ENCODE results near the gene KLRC4.
"Not testable (repeated sequence)": the region's sequence is repeated elsewhere in the genome, so short reads cannot be mapped to it uniquely, and the experiment has no call there.

The KLRC4 gene

GRCh38 chr12:10455766-10456165 lies 46.2 kb upstream of the KLRC4 start:
- no peaks in the 10 kb centered on the region; the same call in 1 of the 2 replicates for H3K36me3 ChIP-seq (ENCODE audit: insufficient read depth, low read length)
- no peak overlapping the region for H3K4me2 ChIP-seq (ENCODE audit: low read length)
- no peak overlapping the region for H2AFZ ChIP-seq (ENCODE audit: low read length)
- H3K4me1 ChIP-seq (ENCODE audit: insufficient read depth, low read length, severe bottlenecking), result peaks cover 20% of the 10 kb centered on the region
- no peaks in the 10 kb centered on the region for H3K79me2 ChIP-seq (ENCODE audit: insufficient read depth, low read length)
- no peak overlapping the region for H3K27ac ChIP-seq (ENCODE audit: low read depth, low read length, poor library complexity, severe bottlenecking)
- H3K9ac ChIP-seq (ENCODE audit: low read length), result no peak overlapping the region
- H3K9me3 ChIP-seq (ENCODE audit: low read length), result peaks cover 16% of the 10 kb centered on the region
- H3F3A ChIP-seq (ENCODE audit: insufficient read depth, low read length), result no peaks in the 10 kb centered on the region
- H4K20me1 ChIP-seq (ENCODE audit: insufficient read depth, low read length), result no peaks in the 10 kb centered on the region
- H3K27me3 ChIP-seq (ENCODE audit: insufficient read depth, low read length), result no peaks in the 10 kb centered on the region
- TF ChIP-seq EZH2 (IDR thresholded peaks at IDR 0.05; ENCODE audit: borderline replicate concordance, low read length) (no peak), CTCF (IDR thresholded peaks at IDR 0.05; ENCODE audit: low read length) (no peak)
- H3K9me2 ChIP-seq (ENCODE audit: low read depth, low read length), result no peaks in the 10 kb centered on the region
- no peak overlapping the region for H3K4me3 ChIP-seq (ENCODE audit: low read depth, low read length, poor library complexity, severe bottlenecking)

- H4K20me1 ChIP-seq (ENCODE audit: insufficient read depth, low read length), result no peaks in the 10 kb centered on the region
- no peaks in the 10 kb centered on the region for H3K27me3 ChIP-seq (ENCODE audit: insufficient read depth, low read length)
- H3K27ac ChIP-seq (ENCODE audit: low read depth, low read length, poor library complexity, severe bottlenecking), result peak overlapping the region; percentile 45
- no peak overlapping the region for H3K9ac ChIP-seq (ENCODE audit: low read length)
- H2AFZ ChIP-seq (ENCODE audit: low read length), result no peak overlapping the region
- H3K4me2 ChIP-seq (ENCODE audit: low read length), result no peak overlapping the region
- peaks cover 20% of the 10 kb centered on the region for H3K4me1 ChIP-seq (ENCODE audit: insufficient read depth, low read length, severe bottlenecking)
- H3K9me2 ChIP-seq (ENCODE audit: low read depth, low read length), result no peaks in the 10 kb centered on the region
- H3K9me3 ChIP-seq (ENCODE audit: low read length), result peaks cover 16% of the 10 kb centered on the region
- H3K36me3 ChIP-seq (ENCODE audit: insufficient read depth, low read length), result no peaks in the 10 kb centered on the region; the same call in 1 of the 2 replicates
- no peak overlapping the region for H3K4me3 ChIP-seq (ENCODE audit: low read depth, low read length, poor library complexity, severe bottlenecking)
- TF ChIP-seq CTCF (IDR thresholded peaks at IDR 0.05; ENCODE audit: low read length) (no peak), EZH2 (IDR thresholded peaks at IDR 0.05; ENCODE audit: borderline replicate concordance, low read length) (no peak)
- no peaks in the 10 kb centered on the region for H3K79me2 ChIP-seq (ENCODE audit: insufficient read depth, low read length)
- H3F3A ChIP-seq (ENCODE audit: insufficient read depth, low read length), result no peaks in the 10 kb centered on the region
Observed at GRCh38 chr12:10454531-10454930, 45.0 kb upstream of the KLRC4 start.

GRCh38 chr12:10453156-10453555 lies 43.6 kb upstream of the KLRC4 start, which contains the start of gene KLRC1:
Gene KLRC1, minus strand, starts transcription at chr12:10453377. Its CDS starts 2,221 bp downstream, at chr12:10451156.
- TF ChIP-seq EZH2 (IDR thresholded peaks at IDR 0.05; ENCODE audit: borderline replicate concordance, low read length), result no peak
- Histone ChIP-seq H2AFZ (ENCODE audit: low read length) (peak within 1 kb of the TSS; percentile 54; the same call in 1 of the 2 replicates), H3K4me3 (ENCODE audit: low read depth, low read length, poor library complexity, severe bottlenecking) (no peak within 1 kb of the TSS), H3K4me2 (ENCODE audit: low read length) (no peak within 1 kb of the TSS), H3K27me3 (ENCODE audit: insufficient read depth, low read length) (no peaks in the 10 kb centered on the region), H3K4me1 (ENCODE audit: insufficient read depth, low read length, severe bottlenecking) (peaks cover 20% of the 10 kb centered on the region), H3K27ac (ENCODE audit: low read depth, low read length, poor library complexity, severe bottlenecking) (peak within 1 kb of the TSS; percentile 45), H3K36me3 (ENCODE audit: insufficient read depth, low read length) (no peaks in the 10 kb centered on the region; the same call in 1 of the 2 replicates), H3K9me3 (ENCODE audit: low read length) (peaks cover 14% of the 10 kb centered on the region), H3K9ac (ENCODE audit: low read length) (no peak within 1 kb of the TSS), H3K79me2 (ENCODE audit: insufficient read depth, low read length) (no peaks in the 10 kb centered on the region), H3K9me2 (ENCODE audit: low read depth, low read length) (no peaks in the 10 kb centered on the region), H4K20me1 (ENCODE audit: insufficient read depth, low read length) (no peaks in the 10 kb centered on the region), H3F3A (ENCODE audit: insufficient read depth, low read length) (no peaks in the 10 kb centered on the region)

GRCh38 chr12:10448236-10448635 lies 38.7 kb upstream of the KLRC4 start:
- H3K36me3 ChIP-seq (ENCODE audit: insufficient read depth, low read length), result no peaks in the 10 kb centered on the region
- no peaks in the 10 kb centered on the region for H3K27me3 ChIP-seq (ENCODE audit: insufficient read depth, low read length)
- H3F3A ChIP-seq (ENCODE audit: insufficient read depth, low read length), result no peaks in the 10 kb centered on the region
- H3K4me1 ChIP-seq (ENCODE audit: insufficient read depth, low read length, severe bottlenecking), result peaks cover 3% of the 10 kb centered on the region
- TF ChIP-seq CTCF (IDR thresholded peaks at IDR 0.05; ENCODE audit: low read length) (no peak), EZH2 (IDR thresholded peaks at IDR 0.05; ENCODE audit: borderline replicate concordance, low read length) (no peak)
- no peaks in the 10 kb centered on the region for H3K79me2 ChIP-seq (ENCODE audit: insufficient read depth, low read length)
- no peak overlapping the region for H3K27ac ChIP-seq (ENCODE audit: low read depth, low read length, poor library complexity, severe bottlenecking)
- H3K9me2 ChIP-seq (ENCODE audit: low read depth, low read length), result no peaks in the 10 kb centered on the region
- no peak overlapping the region for H2AFZ ChIP-seq (ENCODE audit: low read length)
- no peaks in the 10 kb centered on the region for H3K9me3 ChIP-seq (ENCODE audit: low read length)
- H3K4me2 ChIP-seq (ENCODE audit: low read length), result no peak overlapping the region
- H3K4me3 ChIP-seq (ENCODE audit: low read depth, low read length, poor library complexity, severe bottlenecking), result no peak overlapping the region
- H3K9ac ChIP-seq (ENCODE audit: low read length), result no peak overlapping the region
- H4K20me1 ChIP-seq (ENCODE audit: insufficient read depth, low read length), result no peaks in the 10 kb centered on the region

GRCh38 chr12:10446052-10446451 lies 36.5 kb upstream of the KLRC4 start:
- not testable (repeated sequence) for H4K20me1 ChIP-seq (ENCODE audit: insufficient read depth, low read length); H3K4me3 ChIP-seq (ENCODE audit: low read depth, low read length, poor library complexity, severe bottlenecking); H3K9me3 ChIP-seq (ENCODE audit: low read length); H3F3A ChIP-seq (ENCODE audit: insufficient read depth, low read length); H2AFZ ChIP-seq (ENCODE audit: low read length); H3K4me1 ChIP-seq (ENCODE audit: insufficient read depth, low read length, severe bottlenecking); H3K79me2 ChIP-seq (ENCODE audit: insufficient read depth, low read length); H3K4me2 ChIP-seq (ENCODE audit: low read length); H3K27ac ChIP-seq (ENCODE audit: low read depth, low read length, poor library complexity, severe bottlenecking); H3K9me2 ChIP-seq (ENCODE audit: low read depth, low read length); H3K36me3 ChIP-seq (ENCODE audit: insufficient read depth, low read length); H3K27me3 ChIP-seq (ENCODE audit: insufficient read depth, low read length); H3K9ac ChIP-seq (ENCODE audit: low read length)

Data from OCI-LY1 (cell line).